AG09319 (cell line): ENCODE results near the gene LAMA5.

Source experiments
- DNase-seq: peaks from one replicate; pipeline ENCODE4 v3.0.0-alpha.2; 2010; ENCODE audit warnings: low read depth; ENCODE audit errors: extremely low read depth
- TF ChIP-seq, protein P1 (sequence below): IDR thresholded peaks from 2 replicates; pipeline ENCODE4 v1.5.1; 2011; ENCODE audit warnings: low read depth, mild to moderate bottlenecking, inconsistent platforms, low read length, moderate library complexity

LAMA5 gene

DNA sequence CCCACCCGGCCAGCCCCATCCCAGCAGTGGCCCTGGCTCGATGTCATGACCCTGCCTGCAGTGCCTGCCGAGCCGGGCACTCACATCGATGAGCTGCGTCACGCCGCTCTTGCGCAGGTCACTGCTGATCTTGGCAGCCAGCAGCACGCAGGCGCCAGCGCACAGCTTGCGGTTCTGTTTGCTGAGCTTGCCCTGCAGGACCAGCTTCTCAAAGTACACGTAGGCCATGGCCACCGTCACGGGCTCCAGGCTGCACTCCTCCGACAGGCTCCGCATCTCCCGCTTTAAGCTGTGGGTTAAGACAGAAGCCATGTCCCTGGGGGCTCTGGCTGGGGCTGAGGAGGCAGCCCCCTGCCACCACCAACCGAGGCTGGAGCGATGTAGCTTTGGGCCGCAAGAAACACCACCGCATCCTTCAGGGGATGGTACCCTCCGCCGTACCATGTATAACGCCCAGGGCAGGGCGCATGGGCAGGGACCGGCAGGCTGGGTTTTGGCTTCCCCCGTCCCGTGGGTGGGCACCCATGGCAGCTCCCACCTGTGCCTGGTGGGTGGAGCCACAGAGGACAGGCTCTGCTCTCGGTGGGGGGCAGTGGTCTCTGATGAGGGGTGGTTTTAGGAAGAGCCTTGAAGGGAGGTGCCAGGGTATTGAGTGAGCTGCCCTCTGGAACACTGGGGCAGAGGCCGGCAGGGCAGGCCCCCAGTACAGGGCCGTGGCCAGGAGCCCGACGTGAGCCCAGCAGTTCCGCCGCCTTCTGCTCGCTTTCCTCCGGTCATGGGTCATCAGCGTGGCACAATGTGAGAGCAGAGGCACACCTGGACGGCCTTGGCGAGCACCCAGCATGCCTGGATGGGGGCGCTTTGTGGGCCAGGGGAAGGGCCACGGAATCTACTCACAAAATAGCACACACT, 24.3 kb upstream of the LAMA5 start:
- TF ChIP-seq, protein P1, sequence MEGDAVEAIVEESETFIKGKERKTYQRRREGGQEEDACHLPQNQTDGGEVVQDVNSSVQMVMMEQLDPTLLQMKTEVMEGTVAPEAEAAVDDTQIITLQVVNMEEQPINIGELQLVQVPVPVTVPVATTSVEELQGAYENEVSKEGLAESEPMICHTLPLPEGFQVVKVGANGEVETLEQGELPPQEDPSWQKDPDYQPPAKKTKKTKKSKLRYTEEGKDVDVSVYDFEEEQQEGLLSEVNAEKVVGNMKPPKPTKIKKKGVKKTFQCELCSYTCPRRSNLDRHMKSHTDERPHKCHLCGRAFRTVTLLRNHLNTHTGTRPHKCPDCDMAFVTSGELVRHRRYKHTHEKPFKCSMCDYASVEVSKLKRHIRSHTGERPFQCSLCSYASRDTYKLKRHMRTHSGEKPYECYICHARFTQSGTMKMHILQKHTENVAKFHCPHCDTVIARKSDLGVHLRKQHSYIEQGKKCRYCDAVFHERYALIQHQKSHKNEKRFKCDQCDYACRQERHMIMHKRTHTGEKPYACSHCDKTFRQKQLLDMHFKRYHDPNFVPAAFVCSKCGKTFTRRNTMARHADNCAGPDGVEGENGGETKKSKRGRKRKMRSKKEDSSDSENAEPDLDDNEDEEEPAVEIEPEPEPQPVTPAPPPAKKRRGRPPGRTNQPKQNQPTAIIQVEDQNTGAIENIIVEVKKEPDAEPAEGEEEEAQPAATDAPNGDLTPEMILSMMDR, result no peak
- no peak for DNase-seq

DNA sequence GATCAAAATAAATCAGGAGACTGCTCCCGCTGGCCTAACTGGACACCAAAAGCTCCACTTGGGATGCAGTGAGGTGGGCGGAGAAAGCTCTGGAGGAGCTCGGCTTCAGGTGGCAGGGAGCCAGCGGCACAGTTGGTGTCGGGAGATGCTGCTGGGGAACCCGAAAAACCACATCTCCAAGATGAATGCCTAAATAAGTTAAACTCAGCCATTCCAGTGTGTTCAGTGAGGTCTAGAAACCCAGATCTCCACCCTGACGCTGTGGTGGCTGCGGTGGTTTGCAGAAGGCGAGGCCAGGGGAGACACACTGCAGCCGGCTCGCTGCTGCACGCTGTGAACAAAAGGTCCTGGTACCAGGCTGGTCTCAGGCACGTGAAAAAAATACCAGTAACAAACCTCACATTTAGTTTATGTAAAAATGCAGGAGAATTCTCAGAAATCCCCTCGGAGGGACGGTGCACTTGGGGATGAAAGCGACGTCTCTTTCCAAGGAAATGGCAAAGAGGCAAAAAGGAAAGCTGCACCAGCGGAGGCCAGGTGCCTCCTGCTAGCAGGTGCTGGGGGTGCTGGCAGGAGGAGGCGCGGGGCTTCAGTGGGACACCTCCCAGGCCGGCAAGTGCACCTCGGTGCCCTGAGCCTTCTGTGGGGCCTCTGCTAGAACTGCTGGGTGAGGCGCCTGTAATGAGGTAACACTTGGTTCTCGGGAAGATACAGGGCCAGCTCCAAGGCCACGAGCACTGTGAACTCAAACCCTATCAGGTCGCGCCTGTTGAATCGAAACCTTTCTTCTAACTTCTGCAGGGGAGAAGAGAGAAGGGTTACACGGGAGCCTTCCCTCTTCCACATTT, 23.4 kb upstream of the LAMA5 start:
- no peak for DNase-seq
- TF ChIP-seq, protein P1, result no peak

DNA sequence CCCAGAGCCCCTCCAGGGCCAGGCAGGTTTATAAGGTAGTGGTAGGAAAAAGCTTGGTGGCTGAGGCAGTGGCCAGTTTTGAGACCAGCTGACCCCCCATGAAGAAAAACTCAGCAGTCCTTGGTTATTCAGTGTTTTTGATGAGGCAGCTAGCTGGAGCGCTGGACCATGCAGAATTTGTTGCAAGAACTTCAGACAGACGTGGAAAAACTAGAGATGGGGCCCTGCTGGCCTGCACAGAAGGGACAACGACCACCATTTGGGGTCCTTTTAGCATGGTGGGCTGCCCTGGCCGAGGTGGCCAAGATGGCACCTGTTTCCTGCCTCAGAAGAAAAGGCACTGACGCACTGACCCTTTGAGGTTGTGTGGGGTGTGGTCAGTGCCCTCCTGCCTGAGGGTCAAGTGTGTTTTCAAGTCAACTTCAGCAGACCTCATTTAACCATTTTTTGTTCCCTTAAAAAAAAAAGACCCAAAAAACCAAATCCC, 22.5 kb upstream of the LAMA5 start:
- DNase-seq, result no peak
- TF ChIP-seq, protein P1, result no peak

DNA sequence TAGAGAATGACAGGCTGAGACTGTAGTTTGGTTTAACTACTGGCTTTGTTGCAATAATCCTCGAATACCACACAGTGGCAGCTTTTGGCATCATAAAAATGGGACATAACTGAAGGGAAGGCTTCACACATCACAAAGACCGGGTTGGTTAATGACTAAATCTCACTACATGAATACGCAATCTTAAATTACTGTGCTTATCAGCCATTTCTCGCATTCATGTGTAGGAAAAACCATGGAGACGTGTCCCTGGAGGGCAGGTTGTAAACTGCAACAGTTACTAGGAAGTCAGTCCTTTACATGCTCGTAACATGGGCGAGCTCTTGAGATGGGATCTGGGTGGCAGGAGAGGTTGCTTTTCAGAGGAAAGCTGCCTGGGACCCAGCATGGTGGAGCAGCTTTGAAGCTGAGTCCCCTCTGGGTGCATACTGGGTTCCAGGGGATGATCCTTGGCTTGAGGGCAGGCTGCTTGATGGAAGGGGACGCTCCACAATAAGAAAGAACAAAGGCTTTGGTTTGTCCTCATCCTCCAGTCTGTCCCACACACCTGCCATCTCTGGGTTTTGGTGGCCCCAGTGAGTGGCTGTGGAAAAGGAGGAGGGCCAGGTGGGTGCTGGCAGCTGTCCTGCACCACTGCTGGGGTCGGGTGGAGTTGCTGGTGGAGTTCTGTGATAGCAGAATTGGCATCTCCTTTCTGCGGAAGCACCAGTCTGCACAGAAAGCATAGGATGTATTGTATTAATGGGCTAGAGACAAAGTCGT, 21.9 kb upstream of the LAMA5 start:
- TF ChIP-seq, protein P1, result no peak
- no peak for DNase-seq

DNA sequence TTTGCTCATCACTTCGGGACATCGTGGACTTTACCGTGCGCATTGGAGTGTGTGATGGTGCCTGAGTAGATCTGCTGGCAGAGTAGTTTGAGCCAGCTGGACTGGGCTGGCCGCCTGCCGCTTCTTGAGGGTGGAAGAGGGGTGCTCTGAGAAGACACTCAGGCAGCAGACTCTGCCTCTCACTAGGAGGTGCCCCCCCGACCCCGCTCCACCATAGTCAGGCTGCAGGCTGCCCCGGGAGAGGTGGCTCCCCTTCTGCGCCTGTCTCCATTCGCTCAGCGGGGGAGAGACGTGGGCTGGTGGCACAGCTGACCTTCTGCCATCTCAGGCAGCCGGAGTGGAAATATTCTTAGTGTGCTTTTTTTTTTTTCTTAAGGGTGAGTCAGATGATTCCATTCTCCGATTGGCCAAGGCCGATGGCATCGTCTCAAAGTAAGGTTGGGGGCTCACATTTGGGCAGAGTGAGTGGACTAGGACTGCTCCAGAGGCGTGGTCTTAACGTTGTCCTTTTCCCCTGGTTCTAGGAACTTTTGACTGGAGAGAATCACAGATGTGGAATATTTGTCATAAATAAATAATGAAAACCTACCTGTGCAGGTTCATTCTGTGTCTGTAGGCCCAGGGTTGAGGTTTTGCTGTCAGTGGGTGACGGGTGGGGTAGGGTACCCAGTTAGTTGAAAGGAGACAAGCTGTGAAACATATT, 21.0 kb upstream of the LAMA5 start:
- TF ChIP-seq, protein P1, result no peak
- no peak for DNase-seq

DNA sequence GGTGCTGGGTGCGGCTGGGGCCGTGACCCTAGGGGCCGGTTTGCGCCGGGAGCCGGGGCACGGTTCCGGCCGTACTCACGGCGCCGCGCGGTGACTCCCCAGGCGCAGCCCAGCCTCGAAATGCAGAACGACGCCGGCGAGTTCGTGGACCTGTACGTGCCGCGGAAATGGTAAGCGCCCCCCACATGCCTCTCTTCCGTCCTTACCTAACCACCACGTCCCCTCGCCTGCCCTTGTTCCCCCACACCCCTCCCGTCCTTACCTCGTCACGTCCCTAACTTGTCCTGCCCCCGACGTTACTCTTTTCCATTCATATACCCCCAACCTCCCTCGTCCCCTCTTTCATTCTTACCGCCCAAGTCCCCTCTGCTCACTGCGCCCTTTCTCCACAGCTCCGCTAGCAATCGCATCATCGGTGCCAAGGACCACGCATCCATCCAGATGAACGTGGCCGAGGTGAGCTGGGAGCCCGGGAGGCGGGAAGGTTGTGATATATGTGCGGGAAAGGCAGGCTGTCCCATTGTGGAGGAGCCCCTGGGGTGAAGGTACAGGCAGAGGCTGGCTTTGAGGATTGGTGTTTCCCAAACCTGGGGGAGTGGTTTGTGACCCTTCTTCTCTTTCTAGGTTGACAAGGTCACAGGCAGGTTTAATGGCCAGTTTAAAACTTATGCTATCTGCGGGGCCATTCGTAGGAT, 20.3 kb upstream of the LAMA5 start:
- TF ChIP-seq, protein P1, result no peak
- no peak for DNase-seq
